ENCODE measurements around the gene PTGS2.

DNA sequence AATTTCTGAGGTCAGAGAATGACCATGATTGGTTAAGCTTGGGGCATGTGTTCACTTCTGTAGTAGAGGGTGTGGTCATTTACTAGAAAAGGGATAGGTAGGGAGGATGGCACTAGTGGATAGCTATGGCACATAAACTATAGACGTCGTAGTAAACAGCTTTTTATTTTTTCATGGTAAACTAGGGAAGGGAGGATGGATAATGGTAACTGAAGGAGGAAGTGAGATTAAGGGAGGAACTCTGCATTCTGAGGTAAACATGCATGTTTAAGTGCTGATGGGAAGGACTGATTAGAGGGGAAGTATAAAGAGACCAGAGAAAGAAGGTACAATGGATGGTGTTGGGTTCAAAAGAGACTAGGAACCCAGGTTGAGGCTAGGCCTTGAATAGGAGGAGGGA is 26.9 kb downstream of the PTGS2 start:
- TF ChIP-seq POLR2A (IDR thresholded peaks at IDR 0.05; ENCODE audit: low read depth, low read length) (no peak), SPI1 (IDR thresholded peaks at IDR 0.05; ENCODE audit: low read depth, low read length) (peak; percentile 26; the same call in 1 of the 2 replicates), POU2F2 (IDR thresholded peaks at IDR 0.05; ENCODE audit: low read depth, low read length) (no peak)

All from GM12891 (cell line).